Cardiac fibroblast (primary cell): ENCODE measurements around the gene ALPL.
"Not testable (repeated sequence)": the region's sequence is repeated elsewhere in the genome, so short reads cannot be mapped to it uniquely, and the experiment has no call there.

ENCODE experiments used
- DNase-seq, 2 donors: peaks; one replicate each; pipeline versions ENCODE4 v3.0.0 to v3.0.0-alpha.2; 2010; ENCODE audit warnings: low read depth in 2 of 2
- H3K4me3 ChIP-seq, 2 donors: replicated peaks in 1 of 2; 1 replicate in 1 of 2; 2 replicates in 1 of 2; pipeline ENCODE4 v1.5.1; 2011; ENCODE audit warnings: low read depth in 2 of 2, low read length in 2 of 2, mild to moderate bottlenecking in 2 of 2, moderate library complexity in 1 of 2
- CTCF ChIP-seq: IDR thresholded peaks from one replicate; pipeline ENCODE4 v1.5.1; 2011; ENCODE audit warnings: low read depth, mild to moderate bottlenecking, low read length, inconsistent platforms

ALPL gene

GRCh38 chr1:21509351-21510112 lies at the start of gene ALPL:
ALPL (plus strand) TSS chr1:21509423; CDS start chr1:21554082, 44,659 bp downstream.
- peak within 1 kb of the TSS; percentile 37 to 55 for H3K4me3 ChIP-seq
- no peak for TF ChIP-seq CTCF
- peak in 1 of 2 donors; percentile 12 for DNase-seq

DNA sequence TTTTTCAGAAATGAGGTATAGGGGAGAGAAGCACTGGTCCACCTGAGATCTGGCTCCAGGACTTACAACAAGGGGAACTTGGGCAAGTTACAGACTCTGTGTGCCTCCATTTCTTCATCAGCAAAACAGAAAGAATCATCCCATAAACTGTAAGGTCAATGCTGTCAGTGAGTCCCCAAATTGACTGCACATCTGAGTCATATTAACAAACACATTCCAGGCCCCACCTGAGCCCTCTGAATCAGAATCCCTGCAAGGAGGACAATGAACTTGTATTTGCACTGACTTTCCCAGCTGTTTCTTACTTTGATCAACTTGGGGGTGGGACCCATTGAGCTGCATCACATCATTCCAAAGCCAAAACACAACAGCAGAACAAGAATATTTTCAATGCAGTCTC lies 44.1 kb upstream of the ALPL start:
- peak in 1 of 2 donors; percentile 21 for DNase-seq
- H3K4me3 ChIP-seq = not testable (repeated sequence)

DNA sequence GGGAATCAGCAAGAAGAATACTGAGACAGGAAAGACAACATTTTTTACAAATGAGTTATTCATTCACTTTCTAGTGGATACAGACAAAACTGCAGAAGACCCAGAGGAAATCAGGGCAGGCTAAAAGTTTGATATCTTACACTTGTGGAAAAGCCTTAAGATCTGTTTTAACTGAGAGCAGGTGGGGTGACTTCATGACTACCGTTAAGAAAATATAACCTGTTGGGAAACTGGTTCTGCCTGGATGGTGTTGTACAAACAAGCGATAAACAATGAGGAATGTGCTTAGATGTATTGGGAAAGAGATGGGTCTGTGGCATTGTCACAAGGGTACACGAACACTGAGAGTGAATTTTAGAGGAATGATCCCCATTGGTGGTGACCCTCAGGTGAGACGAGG lies 41.3 kb upstream of the ALPL start:
- DNase-seq, H3K4me3 ChIP-seq: not testable (repeated sequence)

GRCh38 chr1:21468599-21468998 lies 40.6 kb upstream of the ALPL start:
- H3K4me3 ChIP-seq = no peak overlapping the region
- TF ChIP-seq CTCF = peak; percentile 52
- peak; percentile 50 to 53 for DNase-seq

DNA sequence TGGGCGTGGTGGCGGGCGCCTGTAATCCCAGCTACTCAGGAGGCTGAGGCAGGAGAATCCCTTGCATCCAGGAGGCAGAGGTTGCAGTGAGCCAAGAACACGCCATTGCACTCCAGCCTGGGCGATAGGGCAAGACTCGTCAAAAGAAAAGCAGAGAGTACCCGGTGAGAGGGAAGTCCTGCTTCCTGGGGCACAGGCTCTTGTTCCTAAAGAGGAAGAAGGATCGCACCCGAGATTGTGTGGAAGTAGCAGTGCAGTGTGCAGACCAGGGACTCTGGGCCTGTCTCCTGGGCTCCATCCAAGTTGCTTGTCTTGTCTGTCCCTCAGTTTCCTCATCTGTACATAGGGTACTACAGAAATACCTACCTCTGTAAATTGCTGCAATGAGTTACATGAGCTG lies 39.6 kb upstream of the ALPL start:
- TF ChIP-seq CTCF = no peak
- no peak for DNase-seq
- no peak overlapping the region for H3K4me3 ChIP-seq

DNA sequence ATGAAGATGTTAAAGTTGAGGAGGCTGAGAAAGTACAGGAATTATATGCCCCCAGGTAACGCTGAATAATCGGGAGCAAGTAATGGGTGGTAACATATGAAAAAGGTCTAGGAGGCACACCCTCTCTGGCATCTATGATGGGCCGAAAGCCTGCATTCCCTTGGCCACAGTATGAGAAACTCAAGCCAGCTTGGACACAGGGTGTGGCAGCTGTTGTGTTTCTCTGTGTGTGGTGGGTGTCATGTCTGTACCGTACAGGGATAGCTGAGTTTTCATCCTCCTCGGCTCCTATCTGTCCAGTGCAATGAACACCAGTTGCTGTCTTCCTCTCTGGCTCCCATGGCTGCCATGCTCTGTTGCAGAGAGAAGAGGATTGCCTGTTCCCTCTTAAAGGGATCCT lies 36.4 kb upstream of the ALPL start:
- no peak for TF ChIP-seq CTCF

DNA sequence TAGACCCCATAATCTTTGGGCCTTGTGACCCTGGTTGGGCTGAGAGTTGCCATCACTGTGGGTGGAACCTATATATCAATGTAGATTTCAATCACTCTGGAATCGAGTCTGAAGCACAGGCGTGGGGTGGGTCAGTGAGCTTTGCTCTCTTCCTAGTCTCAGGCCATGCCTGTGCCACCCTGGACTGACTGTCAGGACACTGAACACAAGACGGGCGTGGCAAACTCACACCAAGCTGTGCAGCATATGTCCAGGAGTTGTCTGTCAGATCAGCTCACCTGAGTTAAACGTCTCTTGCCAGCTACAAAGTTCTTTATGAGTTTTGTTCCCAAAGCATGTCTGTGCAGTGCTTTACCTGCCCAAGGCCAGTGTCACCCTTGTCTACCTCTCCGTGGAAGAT lies 30.9 kb upstream of the ALPL start:
- DNase-seq = no peak
- TF ChIP-seq CTCF = no peak
- H3K4me3 ChIP-seq = no peak overlapping the region

More for the DNA sequence above, 36.4 kb upstream of the ALPL start:
- DNase-seq = no peak
- no peak overlapping the region for H3K4me3 ChIP-seq

- DNase-seq, H3K4me3 ChIP-seq: not testable (repeated sequence)
Measured at GRCh38 chr1:21483881-21484280, 25.3 kb upstream of the ALPL start.
